T-helper 1 cell treated with Interleukin-12 subunit alpha and Interleukin-12 subunit beta and Interleukin-4 antibody, amounts not matched to agents 30 μg/mL and 1 μg/mL, for 36 hours (primary cell): Measurements from ENCODE around the gene OLR1.
"Not testable (repeated sequence)": the region's sequence is repeated elsewhere in the genome, so short reads cannot be mapped to it uniquely, and the experiment has no call there.

Experiments used
- H3K27ac Mint-ChIP-seq: one replicate; pipeline ENCODE4 v1.8.0; 2021; ENCODE audit warnings: mild to moderate bottlenecking, mixed read lengths
- H3K27me3 Mint-ChIP-seq: one replicate; pipeline ENCODE4 v1.8.0; 2021; ENCODE audit warnings: low read depth, mixed read lengths
- H3K36me3 Mint-ChIP-seq: one replicate; pipeline ENCODE4 v1.8.0; 2021; ENCODE audit warnings: low read depth, mixed read lengths
- H3K4me1 Mint-ChIP-seq: one replicate; pipeline ENCODE4 v1.8.0; 2021; ENCODE audit warnings: low read depth, mixed read lengths
- H3K4me3 Mint-ChIP-seq: one replicate; pipeline ENCODE4 v1.8.0; 2021; ENCODE audit warnings: mild to moderate bottlenecking, moderate library complexity, mixed read lengths
- H3K9me3 Mint-ChIP-seq: one replicate; pipeline ENCODE4 v1.8.0; 2021; ENCODE audit warnings: mixed read lengths

Gene OLR1

GRCh38 chr12:10207136-10207535 lies 35.2 kb upstream of the OLR1 start:
- no peaks in the 10 kb centered on the region for H3K36me3 Mint-ChIP-seq
- no peaks in the 10 kb centered on the region for H3K9me3 Mint-ChIP-seq
- no peak overlapping the region for H3K27ac Mint-ChIP-seq
- peaks cover 4% of the 10 kb centered on the region for H3K4me1 Mint-ChIP-seq
- H3K4me3 Mint-ChIP-seq: no peak overlapping the region
- peaks cover 19% of the 10 kb centered on the region for H3K27me3 Mint-ChIP-seq

DNA sequence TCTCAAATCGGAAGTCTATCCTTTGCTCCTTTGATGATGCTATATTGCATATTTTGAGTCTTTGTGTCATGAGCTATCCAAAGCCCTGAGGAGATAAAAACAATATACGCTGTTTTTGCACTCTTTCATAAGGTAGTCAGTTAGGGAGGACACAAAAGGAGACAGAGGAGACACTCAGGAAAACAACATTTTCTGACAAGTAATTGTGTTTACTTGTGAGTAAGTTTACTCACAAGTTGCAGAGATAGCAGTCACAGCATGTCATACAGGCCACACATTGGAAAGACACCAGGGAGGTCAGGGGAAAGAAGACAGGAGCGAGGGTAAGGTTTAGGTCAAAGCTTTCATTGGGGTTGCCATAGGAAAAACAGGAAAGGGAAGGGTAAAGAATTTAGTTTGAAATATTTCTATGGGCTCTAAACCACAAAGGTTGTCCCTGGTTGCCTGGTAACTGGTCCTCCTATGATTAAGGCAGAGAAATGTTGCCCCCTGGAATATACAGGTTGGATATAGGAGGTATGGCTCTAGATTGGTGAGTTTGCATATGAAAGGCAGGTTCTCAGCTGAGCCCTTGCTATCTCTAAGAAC lies 33.4 kb upstream of the OLR1 start:
- no peaks in the 10 kb centered on the region for H3K4me1 Mint-ChIP-seq
- H3K27ac Mint-ChIP-seq: no peak overlapping the region
- H3K4me3 Mint-ChIP-seq: no peak overlapping the region
- H3K36me3 Mint-ChIP-seq: no peaks in the 10 kb centered on the region
- H3K9me3 Mint-ChIP-seq: no peaks in the 10 kb centered on the region
- peaks cover 23% of the 10 kb centered on the region for H3K27me3 Mint-ChIP-seq

DNA sequence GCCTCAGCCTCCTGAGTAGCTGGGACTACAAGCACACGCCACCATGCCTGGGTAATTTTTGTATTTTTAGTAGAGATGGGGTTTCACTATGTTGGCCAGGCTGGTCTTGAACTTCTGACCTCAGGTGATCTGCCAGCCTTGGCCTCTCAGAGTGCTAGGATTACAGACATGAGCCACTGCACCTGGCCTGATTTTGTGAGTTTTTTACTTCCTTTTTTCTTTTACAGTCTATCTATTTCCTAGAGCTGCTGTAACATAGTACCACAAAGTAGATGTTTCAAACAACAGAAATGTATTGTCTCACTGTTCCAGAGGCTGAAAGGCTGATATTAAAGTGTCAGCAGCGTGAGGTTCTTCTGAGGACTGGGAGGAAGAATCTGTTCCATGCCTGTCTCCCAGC lies 32.6 kb upstream of the OLR1 start:
- H3K4me3 Mint-ChIP-seq, H3K9me3 Mint-ChIP-seq, H3K36me3 Mint-ChIP-seq, H3K4me1 Mint-ChIP-seq, H3K27ac Mint-ChIP-seq: not testable (repeated sequence)
- peaks cover 23% of the 10 kb centered on the region for H3K27me3 Mint-ChIP-seq

- no peaks in the 10 kb centered on the region for H3K9me3 Mint-ChIP-seq
- H3K27me3 Mint-ChIP-seq: peaks cover 16% of the 10 kb centered on the region
- no peaks in the 10 kb centered on the region for H3K4me1 Mint-ChIP-seq
- no peak overlapping the region for H3K4me3 Mint-ChIP-seq
- H3K36me3 Mint-ChIP-seq: no peaks in the 10 kb centered on the region
- no peak overlapping the region for H3K27ac Mint-ChIP-seq
Measured at GRCh38 chr12:10197879-10198278, 25.9 kb upstream of the OLR1 start.

- H3K4me3 Mint-ChIP-seq: no peak overlapping the region
- H3K9me3 Mint-ChIP-seq: no peaks in the 10 kb centered on the region
- H3K27ac Mint-ChIP-seq: no peak overlapping the region
- H3K36me3 Mint-ChIP-seq: no peaks in the 10 kb centered on the region
- no peaks in the 10 kb centered on the region for H3K4me1 Mint-ChIP-seq
- peaks cover 23% of the 10 kb centered on the region for H3K27me3 Mint-ChIP-seq
Measured at GRCh38 chr12:10196210-10196609, 24.3 kb upstream of the OLR1 start.

DNA sequence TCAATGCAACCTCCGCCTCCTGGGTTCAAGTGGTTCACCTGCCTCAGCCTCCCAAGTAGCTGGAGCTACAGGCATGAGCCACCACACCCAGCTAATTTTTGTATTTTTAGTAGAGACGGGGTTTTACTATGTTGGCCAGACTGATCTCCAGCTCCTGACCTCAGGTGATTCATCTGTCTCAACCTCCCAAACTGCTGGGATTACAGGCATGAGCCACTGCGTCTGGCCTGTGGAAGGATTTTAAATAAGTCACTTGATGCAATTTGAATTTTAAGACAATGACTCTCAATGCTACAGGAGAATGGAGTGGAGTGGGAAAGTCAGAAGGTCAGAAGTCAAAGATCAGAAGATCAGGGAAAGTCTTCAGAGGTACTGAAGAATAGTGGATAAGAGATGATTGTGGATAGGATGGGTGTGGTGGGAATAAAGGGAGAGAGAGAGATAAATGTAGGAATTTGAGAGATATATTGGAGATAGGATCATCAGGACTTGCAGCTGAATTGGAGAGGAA lies 22.3 kb upstream of the OLR1 start:
- H3K4me3 Mint-ChIP-seq: no peak overlapping the region
- no peaks in the 10 kb centered on the region for H3K36me3 Mint-ChIP-seq
- peaks cover 34% of the 10 kb centered on the region for H3K27me3 Mint-ChIP-seq
- H3K27ac Mint-ChIP-seq: no peak overlapping the region
- H3K9me3 Mint-ChIP-seq: no peaks in the 10 kb centered on the region
- H3K4me1 Mint-ChIP-seq: peaks cover 4% of the 10 kb centered on the region

DNA sequence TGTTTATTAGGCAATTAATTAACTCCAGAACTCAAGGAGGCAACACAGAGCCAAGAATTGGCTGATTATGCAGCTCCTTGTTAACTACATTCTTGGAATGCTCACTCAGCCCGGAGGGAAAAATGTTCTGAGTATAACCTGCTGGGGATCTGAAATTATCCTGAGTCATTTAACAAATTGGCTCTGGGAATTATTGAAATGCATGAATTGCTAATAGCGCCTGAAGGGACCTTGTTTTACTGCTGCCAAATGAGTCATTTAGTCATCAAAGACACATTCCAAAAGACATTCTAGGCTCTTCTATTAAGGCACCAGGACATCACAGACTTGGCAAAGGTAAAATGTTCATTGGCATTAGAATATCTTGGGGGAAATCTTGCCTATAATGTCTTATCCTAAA lies 19.9 kb upstream of the OLR1 start:
- H3K4me1 Mint-ChIP-seq: peaks cover 4% of the 10 kb centered on the region
- H3K4me3 Mint-ChIP-seq: no peak overlapping the region
- H3K9me3 Mint-ChIP-seq: no peaks in the 10 kb centered on the region
- H3K27me3 Mint-ChIP-seq: peaks cover 34% of the 10 kb centered on the region
- H3K36me3 Mint-ChIP-seq: no peaks in the 10 kb centered on the region
- no peak overlapping the region for H3K27ac Mint-ChIP-seq

DNA sequence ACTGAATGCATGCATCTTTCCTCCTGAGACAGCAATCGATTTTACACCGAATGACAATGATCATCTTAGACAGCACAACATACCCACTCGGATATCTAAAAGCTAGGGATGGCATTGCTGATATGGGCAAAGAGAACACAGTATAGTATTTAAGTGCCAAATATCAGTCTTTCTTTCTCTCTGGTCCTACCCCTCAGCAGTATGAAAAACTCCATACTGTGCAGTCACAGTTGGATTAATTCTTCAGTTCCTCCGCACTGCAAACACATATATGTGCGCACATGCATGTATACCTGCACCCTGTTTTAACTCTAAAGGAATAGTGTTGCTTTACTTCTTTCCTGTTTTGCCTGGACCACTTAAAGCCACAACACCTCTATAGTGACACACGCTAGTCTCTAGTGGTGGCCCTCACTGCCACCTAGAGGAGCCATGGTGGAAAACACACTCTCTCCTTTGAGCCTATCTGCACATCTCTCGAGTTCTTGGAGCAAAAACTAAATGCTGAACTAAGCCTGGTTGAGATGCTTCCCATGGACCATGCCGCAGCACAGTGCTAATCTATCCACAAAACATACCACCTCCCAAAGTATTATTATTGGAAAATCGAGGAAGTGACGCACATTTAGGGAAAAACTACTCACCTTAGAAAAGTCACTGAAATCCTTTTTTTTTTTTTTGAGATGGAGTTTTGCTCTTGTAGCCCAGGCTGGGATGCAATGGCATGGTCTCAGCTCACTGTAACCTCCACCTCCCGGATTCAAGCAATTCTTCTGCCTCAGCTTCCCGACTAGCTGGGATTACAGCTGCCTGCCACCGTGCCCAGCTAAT lies 18.8 kb upstream of the OLR1 start:
- no peaks in the 10 kb centered on the region for H3K36me3 Mint-ChIP-seq
- no peaks in the 10 kb centered on the region for H3K9me3 Mint-ChIP-seq
- no peak overlapping the region for H3K4me3 Mint-ChIP-seq
- peaks cover 4% of the 10 kb centered on the region for H3K4me1 Mint-ChIP-seq
- peaks cover 38% of the 10 kb centered on the region for H3K27me3 Mint-ChIP-seq
- H3K27ac Mint-ChIP-seq: no peak overlapping the region

GRCh38 chr12:10189653-10190052 lies 17.7 kb upstream of the OLR1 start:
- Mint-ChIP-seq H3K27me3 (peaks cover 39% of the 10 kb centered on the region), H3K9me3 (no peaks in the 10 kb centered on the region)

GRCh38 chr12:10186958-10187357 lies 15.0 kb upstream of the OLR1 start:
- not testable (repeated sequence) for H3K9me3 Mint-ChIP-seq, H3K4me3 Mint-ChIP-seq, H3K36me3 Mint-ChIP-seq, H3K27ac Mint-ChIP-seq, H3K4me1 Mint-ChIP-seq
- peaks cover 43% of the 10 kb centered on the region for H3K27me3 Mint-ChIP-seq

More at GRCh38 chr12:10189653-10190052, 17.7 kb upstream of the OLR1 start:
- Mint-ChIP-seq H3K36me3 (no peaks in the 10 kb centered on the region), H3K27ac (no peak overlapping the region), H3K4me3 (no peak overlapping the region), H3K4me1 (peaks cover 4% of the 10 kb centered on the region)

DNA sequence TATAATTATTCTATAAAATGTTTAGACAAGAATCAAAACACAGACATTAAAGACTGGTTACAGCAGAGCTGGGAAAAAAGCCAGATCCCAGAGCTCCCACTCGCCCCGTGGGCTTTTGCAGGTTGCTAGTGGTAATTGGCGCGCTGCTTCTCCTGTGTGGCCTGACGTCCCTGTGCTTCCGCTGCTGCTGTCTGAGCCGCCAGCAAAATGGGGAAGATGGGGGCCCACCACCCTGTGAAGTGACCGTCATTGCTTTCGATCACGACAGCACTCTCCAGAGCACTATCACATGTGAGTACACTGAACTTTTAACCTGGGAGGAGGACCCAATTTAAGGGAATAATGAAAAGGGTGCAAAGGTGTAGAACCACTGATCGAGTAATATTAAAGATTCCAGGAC lies 14.4 kb upstream of the OLR1 start:
- no peaks in the 10 kb centered on the region for H3K9me3 Mint-ChIP-seq
- H3K4me3 Mint-ChIP-seq: no peak overlapping the region
- no peaks in the 10 kb centered on the region for H3K36me3 Mint-ChIP-seq
- no peak overlapping the region for H3K27ac Mint-ChIP-seq
- H3K4me1 Mint-ChIP-seq: peaks cover 4% of the 10 kb centered on the region
- peaks cover 38% of the 10 kb centered on the region for H3K27me3 Mint-ChIP-seq

DNA sequence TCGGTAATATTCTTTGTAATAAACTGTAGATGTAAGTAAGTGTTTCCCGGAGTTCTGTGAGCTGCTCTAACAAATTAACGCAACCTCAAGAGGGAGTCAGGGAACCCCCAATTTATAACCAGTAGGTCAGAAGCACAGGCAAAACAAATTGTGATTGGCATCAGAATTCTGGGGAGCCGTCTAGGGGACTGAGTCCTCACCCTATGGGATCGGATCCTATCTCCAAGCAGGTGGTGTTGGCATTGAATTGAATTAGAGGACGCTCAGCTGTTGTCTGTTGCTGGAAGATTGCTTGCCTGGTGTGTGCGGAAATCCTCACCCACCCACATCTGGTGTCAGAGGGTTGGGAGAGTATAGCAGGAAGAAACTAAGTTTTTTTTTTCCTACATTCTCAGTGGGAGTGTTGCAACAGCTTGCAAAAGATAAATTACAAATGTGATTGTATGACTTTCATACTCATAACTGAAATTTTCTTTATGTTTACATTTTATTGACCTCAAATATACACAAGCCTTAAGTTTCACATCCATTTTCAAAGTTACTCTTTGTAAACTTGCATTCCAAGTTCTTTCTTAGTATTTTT lies 12.4 kb upstream of the OLR1 start:
- Mint-ChIP-seq H3K27ac (no peak overlapping the region), H3K4me1 (no peaks in the 10 kb centered on the region), H3K27me3 (peaks cover 32% of the 10 kb centered on the region), H3K9me3 (no peaks in the 10 kb centered on the region), H3K36me3 (no peaks in the 10 kb centered on the region), H3K4me3 (no peak overlapping the region)

DNA sequence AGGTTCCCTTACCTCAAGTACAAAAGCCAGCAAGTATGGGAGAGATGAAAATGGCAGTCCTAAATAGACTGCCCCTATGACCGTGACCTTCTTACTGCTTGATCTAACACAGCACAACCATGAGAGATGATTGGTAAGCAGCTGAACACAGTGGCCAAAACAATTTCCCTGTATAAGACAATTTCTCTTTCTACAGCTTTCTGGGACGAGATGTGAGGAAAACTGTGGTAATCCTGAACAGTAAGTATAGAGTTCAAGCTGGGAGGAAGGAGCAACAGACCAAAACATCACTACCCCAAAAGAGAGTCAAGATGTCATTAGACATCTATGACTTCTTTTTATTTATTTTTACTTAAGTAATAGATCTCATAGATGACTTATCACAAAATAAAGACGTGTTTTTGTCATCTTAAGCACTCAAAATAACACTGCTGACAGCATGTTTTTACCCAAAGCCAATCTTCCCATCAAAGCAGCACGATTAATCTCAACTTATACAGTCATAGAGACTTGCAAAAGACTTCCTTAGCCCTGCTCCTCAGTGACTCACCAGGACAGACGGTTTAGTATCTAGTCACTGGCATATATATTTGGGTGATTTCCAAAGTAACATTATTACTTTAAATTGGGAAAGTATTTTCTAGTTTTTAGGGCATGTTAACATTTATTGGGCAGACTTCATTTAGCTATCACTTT lies 10.6 kb upstream of the OLR1 start:
- H3K27me3 Mint-ChIP-seq: peaks cover 42% of the 10 kb centered on the region
- no peak overlapping the region for H3K27ac Mint-ChIP-seq
- no peaks in the 10 kb centered on the region for H3K9me3 Mint-ChIP-seq
- no peaks in the 10 kb centered on the region for H3K36me3 Mint-ChIP-seq
- H3K4me1 Mint-ChIP-seq: no peaks in the 10 kb centered on the region
- no peak overlapping the region for H3K4me3 Mint-ChIP-seq

DNA sequence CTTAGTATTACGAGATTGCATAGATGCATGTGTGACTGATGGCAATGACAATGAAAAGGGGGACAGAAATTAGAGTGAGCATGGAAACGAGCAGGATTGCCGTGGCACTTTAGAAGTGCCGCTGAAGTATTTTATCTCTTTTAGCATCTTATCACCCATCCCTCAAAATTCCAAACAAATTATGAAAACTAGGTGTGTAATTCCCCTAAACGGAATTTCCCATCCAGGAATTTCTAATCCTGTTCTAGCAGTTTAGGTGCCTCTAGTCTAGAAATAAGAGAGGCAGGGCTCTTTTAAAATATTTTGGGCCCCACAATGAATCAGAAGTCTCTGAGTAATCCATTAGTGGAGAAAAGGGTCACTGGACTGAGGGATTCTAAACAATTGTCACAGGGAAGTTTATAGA lies 7.8 kb upstream of the OLR1 start:
- no peak overlapping the region for H3K4me3 Mint-ChIP-seq
- no peaks in the 10 kb centered on the region for H3K4me1 Mint-ChIP-seq
- no peaks in the 10 kb centered on the region for H3K9me3 Mint-ChIP-seq
- H3K36me3 Mint-ChIP-seq: no peaks in the 10 kb centered on the region
- peaks cover 40% of the 10 kb centered on the region for H3K27me3 Mint-ChIP-seq
- no peak overlapping the region for H3K27ac Mint-ChIP-seq
